Rectal smooth muscle tissue (tissue), 1 donor: ENCODE results near the gene POLE.

Source experiments
- H3K27ac ChIP-seq: one replicate; pipeline ENCODE4 v1.7.0; 2013; ENCODE audit warnings: low read depth, low read length, inconsistent platforms
- H3K27me3 ChIP-seq: one replicate; pipeline ENCODE4 v1.7.0; 2013; ENCODE audit warnings: low read length; ENCODE audit not compliant: control insufficient read depth, insufficient read depth
- H3K36me3 ChIP-seq: one replicate; pipeline ENCODE4 v1.7.0; 2013; ENCODE audit warnings: low read length; ENCODE audit not compliant: control insufficient read depth, insufficient read depth
- H3K4me1 ChIP-seq: one replicate; pipeline ENCODE4 v1.7.0; 2013; ENCODE audit warnings: low read length; ENCODE audit not compliant: control insufficient read depth, insufficient read depth
- H3K4me3 ChIP-seq: one replicate; pipeline ENCODE4 v1.7.0; 2013; ENCODE audit warnings: low read length
- H3K9ac ChIP-seq: one replicate; pipeline ENCODE4 v1.7.0; 2013; ENCODE audit warnings: low read length

POLE gene

GRCh38 chr12:132575661-132576060 lies 111.5 kb downstream of the POLE start:
- H3K27ac ChIP-seq: no peak overlapping the region
- peaks cover 9% of the 10 kb centered on the region for H3K36me3 ChIP-seq
- H3K9ac ChIP-seq: no peak overlapping the region
- no peak overlapping the region for H3K4me3 ChIP-seq
- H3K4me1 ChIP-seq: no peaks in the 10 kb centered on the region
- no peaks in the 10 kb centered on the region for H3K27me3 ChIP-seq

GRCh38 chr12:132574271-132574996 lies 112.7 kb downstream of the POLE start:
- Histone ChIP-seq H3K4me1 (no peaks in the 10 kb centered on the region), H3K27me3 (no peaks in the 10 kb centered on the region), H3K4me3 (no peak overlapping the region), H3K27ac (no peak overlapping the region), H3K36me3 (peaks cover 9% of the 10 kb centered on the region), H3K9ac (no peak overlapping the region)
